ENCODE measurements around the gene KIF22.

DNA sequence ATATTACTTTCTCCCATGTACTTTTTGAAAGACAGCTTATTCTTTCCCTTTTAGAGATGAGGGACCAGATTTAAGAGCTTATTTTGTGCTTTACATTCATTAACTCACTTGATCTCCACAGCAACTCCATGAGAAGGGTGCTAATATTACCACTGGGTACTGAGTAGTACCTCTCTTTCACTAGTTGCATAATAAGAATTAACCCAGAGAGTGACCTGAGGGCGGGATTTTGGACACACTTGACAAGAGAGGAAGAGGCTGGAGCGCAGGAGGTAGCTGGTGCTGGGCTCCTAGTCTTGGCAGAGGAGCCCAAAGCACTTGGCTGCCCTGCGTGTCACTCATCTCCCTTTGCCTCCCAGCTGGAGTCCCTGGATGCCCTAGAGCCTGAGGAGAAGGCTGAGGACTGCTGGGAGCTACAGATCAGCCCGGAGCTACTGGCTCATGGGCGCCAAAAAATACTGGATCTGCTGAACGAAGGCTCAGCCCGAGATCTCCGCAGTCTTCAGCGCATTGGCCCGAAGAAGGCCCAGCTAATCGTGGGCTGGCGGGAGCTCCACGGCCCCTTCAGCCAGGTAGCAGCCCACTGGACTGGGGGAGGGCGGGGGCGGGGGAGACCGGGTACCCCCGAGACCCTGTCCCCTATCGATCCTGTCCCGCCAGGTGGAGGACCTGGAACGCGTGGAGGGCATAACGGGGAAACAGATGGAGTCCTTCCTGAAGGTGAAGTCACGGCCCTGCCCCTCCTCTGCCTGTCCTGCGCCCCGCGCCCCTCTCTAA, 14.1 kb downstream of the KIF22 start:
- TF ChIP-seq POLR2A (IDR thresholded peaks at IDR 0.05; ENCODE audit: low read depth, low read length) (peak; percentile 12; the same call in 1 of the 2 replicates), TAF1 (IDR thresholded peaks at IDR 0.05; ENCODE audit: borderline replicate concordance, low read depth, low read length) (no peak), POLR2AphosphoS5 (IDR thresholded peaks at IDR 0.05; ENCODE audit: low read depth, low read length) (peak; percentile 71; the same call in 1 of the 2 replicates)

Data from GM12892 (cell line).